IMR-90 (cell line): ENCODE results near the gene SNAPC4. TPM values are rescaled to one million over a fixed set of nuclear protein-coding genes. Genes with fewer than 3 reads are reported as not detected.

Experiments used
- ATAC-seq: fragments of 200-7000 bp; cut with Tn5 transposase; 2 replicates; pipeline ENCODE4 v1.9.1; 2020; ENCODE audit warnings: low read depth, mild to moderate bottlenecking, moderate library complexity
- BruUV-seq: library from RNA; stranded (reverse); fragments of 400-500 nt; replicated peaks from 2 replicates; lab custom pipeline; 2021; lab: Mats Ljungman, UMichigan
- CTCF ChIA-PET: fragments of 300-600 bp; formaldehyde crosslinking; extraction: SDS; loops from one replicate; lab custom pipeline; 2021; ENCODE audit warnings: antibody characterized with exemption; lab: Yijun Ruan, JAX
- POLR2A ChIA-PET: fragments of 300-600 bp; sonication (Branson Sonifier 250); formaldehyde crosslinking; loops from one replicate; lab custom pipeline; 2022; ENCODE audit warnings: antibody characterized with exemption; ENCODE audit not compliant: unreplicated experiment; lab: Charles Lee
- DNase-seq: peaks from one replicate; pipeline ENCODE4 v3.0.0; 2013
- H2AFZ ChIP-seq: replicated peaks from 2 replicates; pipeline ENCODE3; 2013; ENCODE audit warnings: low read length, mild to moderate bottlenecking; ENCODE audit not compliant: poor library complexity
- H2AK5ac ChIP-seq: 2 replicates; pipeline ENCODE4 v1.6.1; 2013; ENCODE audit warnings: low read depth, low read length, inconsistent platforms
- H2AK9ac ChIP-seq: replicated peaks from 2 replicates; pipeline ENCODE3; 2013; ENCODE audit warnings: mild to moderate bottlenecking, low read depth, low read length, moderate library complexity; ENCODE audit not compliant: poor library complexity
- H2BK120ac ChIP-seq: 2 replicates; pipeline ENCODE4 v1.6.1; 2013; ENCODE audit warnings: low read depth, low read length, inconsistent platforms
- H2BK15ac ChIP-seq: 3 replicates; pipeline ENCODE4 v1.6.1; 2013; ENCODE audit warnings: low read depth, low read length, inconsistent platforms
- H2BK20ac ChIP-seq: 2 replicates; pipeline ENCODE4 v1.6.1; 2013; ENCODE audit warnings: low read depth, mild to moderate bottlenecking, inconsistent platforms, low read length, moderate library complexity
- H2BK5ac ChIP-seq: 2 replicates; pipeline ENCODE4 v1.6.1; 2013; ENCODE audit warnings: mild to moderate bottlenecking, low read depth, low read length, inconsistent platforms; ENCODE audit not compliant: poor library complexity, severe bottlenecking
- H3K14ac ChIP-seq: replicated peaks from 2 replicates; pipeline ENCODE4 v1.6.1; 2013; ENCODE audit warnings: low read depth, low read length, inconsistent platforms
- H3K18ac ChIP-seq: 2 replicates; pipeline ENCODE4 v1.6.1; 2013; ENCODE audit warnings: low read depth, low read length, control low read depth
- H3K23ac ChIP-seq: 2 replicates; pipeline ENCODE4 v1.6.1; 2013; ENCODE audit warnings: low read depth, low read length, inconsistent platforms
- H3K27ac ChIP-seq: 2 replicates; pipeline ENCODE4 v1.5.1; 2013; ENCODE audit warnings: mild to moderate bottlenecking, control low read depth, low read length; ENCODE audit not compliant: insufficient read depth
- H3K27me3 ChIP-seq: 2 replicates; pipeline ENCODE4 v1.6.1; 2013; ENCODE audit warnings: low read length; ENCODE audit not compliant: control insufficient read depth, insufficient read depth
- H3K36me3 ChIP-seq: 2 replicates; pipeline ENCODE4 v1.6.1; 2013; ENCODE audit warnings: low read length, mixed read lengths; ENCODE audit not compliant: control insufficient read depth, insufficient read depth
- H3K4ac ChIP-seq: 2 replicates; pipeline ENCODE4 v1.6.1; 2013; ENCODE audit warnings: low read depth, low read length, inconsistent platforms
- H3K4me1 ChIP-seq: 2 replicates; pipeline ENCODE4 v1.6.1; 2013; ENCODE audit warnings: low read length, mixed read lengths; ENCODE audit not compliant: control insufficient read depth, insufficient read depth
- H3K4me2 ChIP-seq: 2 replicates; pipeline ENCODE4 v1.6.1; 2013; ENCODE audit warnings: low read depth, mild to moderate bottlenecking, control low read depth, low read length, moderate library complexity
- H3K4me3 ChIP-seq: 2 replicates; pipeline ENCODE4 v1.5.1; 2013; ENCODE audit warnings: low read depth, mild to moderate bottlenecking, control low read depth, low read length, moderate library complexity; ENCODE audit not compliant: insufficient read depth
- H3K56ac ChIP-seq: 2 replicates; pipeline ENCODE4 v1.6.1; 2013; ENCODE audit warnings: low read length, inconsistent platforms; ENCODE audit not compliant: insufficient read depth; ENCODE audit errors: extremely low read depth
- H3K79me1 ChIP-seq, 2 experiments: 2 replicates each; pipeline ENCODE4 v1.6.1; 2013; ENCODE audit warnings: low read length in 2 of 2, inconsistent platforms in 1 of 2, low read depth in 1 of 2
- H3K9ac ChIP-seq: 2 replicates; pipeline ENCODE4 v1.6.1; 2013; ENCODE audit warnings: low read depth, low read length, control low read depth
- H3K9me1 ChIP-seq: 2 replicates; pipeline ENCODE4 v1.6.1; 2013; ENCODE audit warnings: low read length, inconsistent platforms; ENCODE audit not compliant: insufficient read depth
- H3K9me3 ChIP-seq: 2 replicates; pipeline ENCODE4 v1.6.1; 2013; ENCODE audit warnings: low read length; ENCODE audit not compliant: control insufficient read depth, insufficient read depth
- H4K20me1 ChIP-seq: 2 replicates; pipeline ENCODE4 v1.6.1; 2013; ENCODE audit warnings: low read length, inconsistent platforms; ENCODE audit not compliant: insufficient read depth
- H4K5ac ChIP-seq: 2 replicates; pipeline ENCODE4 v1.6.1; 2013; ENCODE audit warnings: mild to moderate bottlenecking, low read depth, low read length, control low read depth
- H4K8ac ChIP-seq, 2 experiments: 2 replicates each; pipeline ENCODE4 v1.6.1; 2013; ENCODE audit warnings: low read depth in 2 of 2, low read length in 2 of 2, control low read depth in 1 of 2, inconsistent platforms in 1 of 2
- H4K91ac ChIP-seq: 2 replicates; pipeline ENCODE4 v1.6.1; 2013; ENCODE audit warnings: low read depth, low read length, inconsistent platforms; ENCODE audit not compliant: insufficient read depth
- BHLHE40 ChIP-seq: fragments of 150-350 bp; IDR thresholded peaks from 2 replicates; pipeline ENCODE4 v1.6.1; 2016; ENCODE audit warnings: mild to moderate bottlenecking, low read depth, low read length
- CEBPB ChIP-seq: IDR thresholded peaks from 2 replicates; pipeline ENCODE4 v1.6.1; 2012; ENCODE audit warnings: low read depth, low read length, improper control_type of control experiment
- CHD1 ChIP-seq: IDR thresholded peaks from 2 replicates; pipeline ENCODE4 v1.6.1; 2012; ENCODE audit warnings: low read depth, low read length, improper control_type of control experiment
- FOS ChIP-seq: fragments of 150-350 bp; IDR thresholded peaks from 2 replicates; pipeline ENCODE4 v1.6.1; 2016; ENCODE audit warnings: low read depth, low read length
- MAFK ChIP-seq: IDR thresholded peaks from 2 replicates; pipeline ENCODE4 v1.6.1; 2012; ENCODE audit warnings: low read depth, low read length, improper control_type of control experiment
- MAZ ChIP-seq: IDR thresholded peaks from 2 replicates; pipeline ENCODE4 v1.6.1; 2012; ENCODE audit warnings: low read depth, mild to moderate bottlenecking, low read length, improper control_type of control experiment, moderate library complexity, borderline replicate concordance
- MXI1 ChIP-seq: IDR thresholded peaks from 2 replicates; pipeline ENCODE4 v1.6.1; 2012; ENCODE audit warnings: low read depth, mild to moderate bottlenecking, low read length, moderate library complexity, borderline replicate concordance
- NFE2L2 ChIP-seq: fragments of 150-350 bp; IDR thresholded peaks from 2 replicates; pipeline ENCODE4 v1.6.1; 2016; ENCODE audit warnings: low read depth, mild to moderate bottlenecking, low read length
- POLR2A ChIP-seq: IDR thresholded peaks from 2 replicates; pipeline ENCODE4 v1.6.1; 2012; ENCODE audit warnings: mild to moderate bottlenecking, low read depth, low read length
- RAD21 ChIP-seq: IDR thresholded peaks from 2 replicates; pipeline ENCODE4 v1.6.1; 2012; ENCODE audit warnings: low read length, improper control_type of control experiment
- RCOR1 ChIP-seq: IDR thresholded peaks from 2 replicates; pipeline ENCODE4 v1.6.1; 2012; ENCODE audit warnings: mild to moderate bottlenecking, low read length, improper control_type of control experiment; ENCODE audit not compliant: insufficient replicate concordance
- RFX5 ChIP-seq: IDR thresholded peaks from 2 replicates; pipeline ENCODE4 v1.8.0; 2012; ENCODE audit warnings: low read depth, mild to moderate bottlenecking, low read length, moderate library complexity
- WGBS, 2 experiments: methylation state at CpG; one replicate each; pipeline versions ENCODE4 v1.1.5 to v1.1.7; 2013; ENCODE audit warnings: missing lambda C conversion rate in 2 of 2; ENCODE audit not compliant: insufficient read length in 1 of 2; ENCODE audit errors: extremely low coverage in 2 of 2; 5-methylcytosine and 5-hydroxymethylcytosine counted together
- dilution Hi-C: fragments of 300-500 bp; cut with HindIII; formaldehyde crosslinking; loops from one replicate; pipeline ENCODE4 v1.14.3; 2018; ENCODE audit warnings: low sequenced_read_pairs; ENCODE audit not compliant: unreplicated experiment
- in situ Hi-C: fragments of 300-500 bp; cut with MboI; formaldehyde crosslinking; loops from 3 replicates; pipeline ENCODE4 v1.14.3; 2019; ENCODE audit warnings: low sequenced_read_pairs, inconsistent platforms, mixed read lengths
- intact Hi-C: fragments of 100-400 bp; cut with micrococcal nuclease; formaldehyde crosslinking; loops from 2 replicates; pipeline ENCODE4 v1.10.0; 2022
- polyA plus RNA-seq, 3 experiments: library from polyadenylated mRNA; depleted of rRNA; stranded (reverse); fragments of >200 nt; gene quantifications; 2 replicates each; pipeline ENCODE4 v1.2.3, GENCODE V29; 2012; ENCODE audit warnings: low replicate concordance in 1 of 3
- total RNA-seq: library from RNA; depleted of rRNA; stranded (reverse); fragments of >200 nt; gene quantifications from 2 replicates; pipeline ENCODE4 v1.2.3, GENCODE V29; 2012
- TF ChIP-seq, protein P1 (sequence below): conservative IDR thresholded peaks from 2 replicates; pipeline ENCODE4 v1.5.1; 2012; ENCODE audit warnings: mild to moderate bottlenecking, low read depth, low read length, improper control_type of control experiment
- TF ChIP-seq, protein P2 (sequence below): fragments of 150-350 bp; IDR thresholded peaks from 2 replicates; pipeline ENCODE4 v1.6.1; 2017; ENCODE audit warnings: mild to moderate bottlenecking, antibody characterized with exemption, low read length, low read depth
- TF ChIP-seq, protein P3 (sequence below): fragments of 150-350 bp; IDR thresholded peaks from 2 replicates; pipeline ENCODE4 v1.6.1; 2016; ENCODE audit warnings: low read depth, mild to moderate bottlenecking, low read length, moderate library complexity, borderline replicate concordance

Gene SNAPC4
- total and polyA plus RNA-seq, 2 of the 4 experiments (the other 2 are of a cell fraction), result 2.5 to 6.5 TPM

DNA sequence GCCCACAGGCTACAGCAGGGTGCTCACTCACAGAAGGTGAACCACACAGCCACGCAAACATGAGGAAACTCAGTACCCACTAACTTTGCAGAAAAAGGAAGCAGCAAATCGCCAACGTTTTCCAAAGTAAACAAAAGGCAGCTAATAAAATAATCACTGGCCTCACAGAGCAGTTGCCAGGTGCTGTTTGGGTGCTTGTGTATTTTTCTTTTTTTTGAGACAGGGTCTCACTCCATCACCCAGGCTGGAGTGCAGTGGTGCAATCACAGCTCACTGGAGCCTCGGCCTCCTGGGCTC is 3.8 kb downstream of the SNAPC4 start:
- intact Hi-C loops, result no loop called here

More for the DNA sequence above, 3.8 kb downstream of the SNAPC4 start:
- no peaks in the 10 kb centered on the region for H3K9me3 ChIP-seq
- H3K27me3 ChIP-seq, result no peaks in the 10 kb centered on the region
- no peak overlapping the region for H3K4me3 ChIP-seq
- no peak for TF ChIP-seq FOS
- TF ChIP-seq RFX5, result no peak
- TF ChIP-seq, protein P1, sequence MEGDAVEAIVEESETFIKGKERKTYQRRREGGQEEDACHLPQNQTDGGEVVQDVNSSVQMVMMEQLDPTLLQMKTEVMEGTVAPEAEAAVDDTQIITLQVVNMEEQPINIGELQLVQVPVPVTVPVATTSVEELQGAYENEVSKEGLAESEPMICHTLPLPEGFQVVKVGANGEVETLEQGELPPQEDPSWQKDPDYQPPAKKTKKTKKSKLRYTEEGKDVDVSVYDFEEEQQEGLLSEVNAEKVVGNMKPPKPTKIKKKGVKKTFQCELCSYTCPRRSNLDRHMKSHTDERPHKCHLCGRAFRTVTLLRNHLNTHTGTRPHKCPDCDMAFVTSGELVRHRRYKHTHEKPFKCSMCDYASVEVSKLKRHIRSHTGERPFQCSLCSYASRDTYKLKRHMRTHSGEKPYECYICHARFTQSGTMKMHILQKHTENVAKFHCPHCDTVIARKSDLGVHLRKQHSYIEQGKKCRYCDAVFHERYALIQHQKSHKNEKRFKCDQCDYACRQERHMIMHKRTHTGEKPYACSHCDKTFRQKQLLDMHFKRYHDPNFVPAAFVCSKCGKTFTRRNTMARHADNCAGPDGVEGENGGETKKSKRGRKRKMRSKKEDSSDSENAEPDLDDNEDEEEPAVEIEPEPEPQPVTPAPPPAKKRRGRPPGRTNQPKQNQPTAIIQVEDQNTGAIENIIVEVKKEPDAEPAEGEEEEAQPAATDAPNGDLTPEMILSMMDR, result no peak
- TF ChIP-seq POLR2A, result no peak
- TF ChIP-seq BHLHE40, result no peak
- no peak for TF ChIP-seq RCOR1
- no peak for TF ChIP-seq MAZ
- TF ChIP-seq, protein P2, sequence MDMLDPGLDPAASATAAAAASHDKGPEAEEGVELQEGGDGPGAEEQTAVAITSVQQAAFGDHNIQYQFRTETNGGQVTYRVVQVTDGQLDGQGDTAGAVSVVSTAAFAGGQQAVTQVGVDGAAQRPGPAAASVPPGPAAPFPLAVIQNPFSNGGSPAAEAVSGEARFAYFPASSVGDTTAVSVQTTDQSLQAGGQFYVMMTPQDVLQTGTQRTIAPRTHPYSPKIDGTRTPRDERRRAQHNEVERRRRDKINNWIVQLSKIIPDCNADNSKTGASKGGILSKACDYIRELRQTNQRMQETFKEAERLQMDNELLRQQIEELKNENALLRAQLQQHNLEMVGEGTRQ, result no peak
- TF ChIP-seq, protein P3, sequence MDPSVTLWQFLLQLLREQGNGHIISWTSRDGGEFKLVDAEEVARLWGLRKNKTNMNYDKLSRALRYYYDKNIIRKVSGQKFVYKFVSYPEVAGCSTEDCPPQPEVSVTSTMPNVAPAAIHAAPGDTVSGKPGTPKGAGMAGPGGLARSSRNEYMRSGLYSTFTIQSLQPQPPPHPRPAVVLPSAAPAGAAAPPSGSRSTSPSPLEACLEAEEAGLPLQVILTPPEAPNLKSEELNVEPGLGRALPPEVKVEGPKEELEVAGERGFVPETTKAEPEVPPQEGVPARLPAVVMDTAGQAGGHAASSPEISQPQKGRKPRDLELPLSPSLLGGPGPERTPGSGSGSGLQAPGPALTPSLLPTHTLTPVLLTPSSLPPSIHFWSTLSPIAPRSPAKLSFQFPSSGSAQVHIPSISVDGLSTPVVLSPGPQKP, result no peak
- no peak for TF ChIP-seq MXI1
- no peak for TF ChIP-seq CHD1
- no peak for TF ChIP-seq CEBPB
- TF ChIP-seq RAD21, result no peak
- TF ChIP-seq NFE2L2, result no peak
- TF ChIP-seq MAFK, result no peak
- ChIA-PET CTCF (no interaction called here), POLR2A (interaction anchor here (0.6 kb wide), 1 partner anchor 17 kb away, joined by 3 read pairs; no protein-coding TSS in a partner anchor)
- no peak overlapping the region for H2BK5ac ChIP-seq
- no peak overlapping the region for H2BK120ac ChIP-seq
- H3K4me2 ChIP-seq, result no peak overlapping the region
- H3K14ac ChIP-seq, result no peak overlapping the region
- no peak overlapping the region for H3K56ac ChIP-seq
- no peak overlapping the region for H2AFZ ChIP-seq
- ATAC-seq (no peak), DNase-seq (no peak)
- H3K9me1 ChIP-seq, result no peaks in the 10 kb centered on the region
- no peak overlapping the region for H4K5ac ChIP-seq
- dilution Hi-C loops, result no loop called here
- H3K23ac ChIP-seq, result no peak overlapping the region
- H2BK15ac ChIP-seq, result no peak overlapping the region
- in situ Hi-C loops, result no loop called here
- H3K4ac ChIP-seq, result no peak overlapping the region
- H4K91ac ChIP-seq, result no peak overlapping the region
- no peak overlapping the region for H3K9ac ChIP-seq
- no peak overlapping the region for H3K18ac ChIP-seq
- H3K79me1 ChIP-seq, result peaks cover 20 to 37% of the 10 kb centered on the region in 2 experiments
- H3K36me3 ChIP-seq, result peaks cover 59% of the 10 kb centered on the region
- WGBS, 2 experiments, result 100% methylated on average over 1 of the region's 4 CpGs; no CpG with 5 or more reads in 1 of the 2 experiments
- no peak overlapping the region for H2AK5ac ChIP-seq
- H2AK9ac ChIP-seq, result no peak overlapping the region
- H2BK20ac ChIP-seq, result no peak overlapping the region
- H3K27ac ChIP-seq, result no peak overlapping the region
- no TSS peak for BruUV-seq
- peaks cover 9% of the 10 kb centered on the region for H3K4me1 ChIP-seq
- peaks cover 16% of the 10 kb centered on the region for H4K20me1 ChIP-seq
- no peak overlapping the region for H4K8ac ChIP-seq
